ENCODE measurements around the gene UFL1.
A peak's percentile ranks its signal among the peaks of the same experiment; 100 is the strongest.
"Not testable (repeated sequence)": the region's sequence is repeated elsewhere in the genome, so short reads cannot be mapped to it uniquely, and the experiment has no call there.

UFL1 gene

GRCh38 chr6:96521644-96522464, at the start of gene UFL1:
Gene UFL1, plus strand, starts transcription at chr6:96521806. Its CDS starts 68 bp downstream, at chr6:96521874.
- peak; percentile 83 to 91 (median 90) for DNase-seq (ENCODE audit: low read depth in 3 of 3)

GRCh38 chr6:96472291-96472690, 49.3 kb upstream of the UFL1 start:
- not testable (repeated sequence) for DNase-seq (ENCODE audit: low read depth in 3 of 3)

- DNase-seq (ENCODE audit: low read depth in 3 of 3): no peak
Observed at GRCh38 chr6:96478695-96479094, 42.9 kb upstream of the UFL1 start.

- no peak for DNase-seq (ENCODE audit: low read depth in 3 of 3)
Observed at GRCh38 chr6:96491926-96492325, 29.7 kb upstream of the UFL1 start.

- peak in 1 of 3 experiments; percentile 9 for DNase-seq (ENCODE audit: low read depth in 3 of 3)
Observed at GRCh38 chr6:96499781-96500180, 21.8 kb upstream of the UFL1 start.

- no peak for DNase-seq (ENCODE audit: low read depth in 3 of 3)
Observed at GRCh38 chr6:96502915-96503314, 18.7 kb upstream of the UFL1 start.

GRCh38 chr6:96505363-96505762, 16.2 kb upstream of the UFL1 start:
- no peak for DNase-seq (ENCODE audit: low read depth in 3 of 3)

GRCh38 chr6:96509281-96509680, 12.3 kb upstream of the UFL1 start:
- DNase-seq (ENCODE audit: low read depth in 3 of 3): no peak

GRCh38 chr6:96520171-96521115, 1.2 kb upstream of the UFL1 start:
- no peak for DNase-seq (ENCODE audit: low read depth in 3 of 3)

GRCh38 chr6:96521306-96521643, 331 bp upstream of the UFL1 start:
- DNase-seq (ENCODE audit: low read depth in 3 of 3): no peak

- DNase-seq (ENCODE audit: low read depth in 3 of 3): no peak
Observed at GRCh38 chr6:96522465-96523009, 931 bp downstream of the UFL1 start.

- no peak for DNase-seq (ENCODE audit: low read depth in 3 of 3)
Observed at GRCh38 chr6:96528193-96528592, 6.6 kb downstream of the UFL1 start.

GRCh38 chr6:96532399-96532798, 10.8 kb downstream of the UFL1 start:
- no peak for DNase-seq (ENCODE audit: low read depth in 3 of 3)

GRCh38 chr6:96537726-96538125, 16.1 kb downstream of the UFL1 start:
- DNase-seq (ENCODE audit: low read depth in 3 of 3): no peak

GRCh38 chr6:96542702-96543101, 21.1 kb downstream of the UFL1 start:
- no peak for DNase-seq (ENCODE audit: low read depth in 3 of 3)

- no peak for DNase-seq (ENCODE audit: low read depth in 3 of 3)
Observed at GRCh38 chr6:96545882-96546281, 24.3 kb downstream of the UFL1 start.

- no peak for DNase-seq (ENCODE audit: low read depth in 3 of 3)
Observed at GRCh38 chr6:96547654-96548053, 26.0 kb downstream of the UFL1 start.

GRCh38 chr6:96554558-96554957, 33.0 kb downstream of the UFL1 start:
- DNase-seq (ENCODE audit: low read depth in 3 of 3): no peak

- not testable (repeated sequence) for DNase-seq (ENCODE audit: low read depth in 3 of 3)
Observed at GRCh38 chr6:96559740-96560139, 38.1 kb downstream of the UFL1 start.

GRCh38 chr6:96562886-96563285, 41.3 kb downstream of the UFL1 start, which contains the start of gene FHL5:
Gene FHL5, plus strand, starts transcription at chr6:96563128. Its CDS starts 40,486 bp downstream, at chr6:96603614.
- DNase-seq (ENCODE audit: low read depth in 3 of 3): no peak

GRCh38 chr6:96563853-96564252, 42.2 kb downstream of the UFL1 start:
- DNase-seq (ENCODE audit: low read depth in 3 of 3): no peak

GRCh38 chr6:96570053-96570452, 48.4 kb downstream of the UFL1 start:
- no peak for DNase-seq (ENCODE audit: low read depth in 3 of 3)

Data from stimulated activated CD4-positive, alpha-beta T cell treated with anti-CD3 and anti-CD28 coated beads, TNF-alpha, amount 100 ng/mL, for 4 hours (primary cell).